ENCODE results near the gene GART. TPM values are rescaled to one million over a fixed set of nuclear protein-coding genes. Genes with fewer than 3 reads are reported as not detected.

Gene GART
- total and polyA plus RNA-seq, 10 of the 15 experiments (the other 5 are each of a cell fraction or from before 2014, with no cell fraction given) = 44.7 to 178 (median 106) TPM

GRCh38 chr21:33588485-33589335, 46.8 kb upstream of the GART start, which contains the start of gene DONSON (continued):
- TF ChIP-seq, protein P1, sequence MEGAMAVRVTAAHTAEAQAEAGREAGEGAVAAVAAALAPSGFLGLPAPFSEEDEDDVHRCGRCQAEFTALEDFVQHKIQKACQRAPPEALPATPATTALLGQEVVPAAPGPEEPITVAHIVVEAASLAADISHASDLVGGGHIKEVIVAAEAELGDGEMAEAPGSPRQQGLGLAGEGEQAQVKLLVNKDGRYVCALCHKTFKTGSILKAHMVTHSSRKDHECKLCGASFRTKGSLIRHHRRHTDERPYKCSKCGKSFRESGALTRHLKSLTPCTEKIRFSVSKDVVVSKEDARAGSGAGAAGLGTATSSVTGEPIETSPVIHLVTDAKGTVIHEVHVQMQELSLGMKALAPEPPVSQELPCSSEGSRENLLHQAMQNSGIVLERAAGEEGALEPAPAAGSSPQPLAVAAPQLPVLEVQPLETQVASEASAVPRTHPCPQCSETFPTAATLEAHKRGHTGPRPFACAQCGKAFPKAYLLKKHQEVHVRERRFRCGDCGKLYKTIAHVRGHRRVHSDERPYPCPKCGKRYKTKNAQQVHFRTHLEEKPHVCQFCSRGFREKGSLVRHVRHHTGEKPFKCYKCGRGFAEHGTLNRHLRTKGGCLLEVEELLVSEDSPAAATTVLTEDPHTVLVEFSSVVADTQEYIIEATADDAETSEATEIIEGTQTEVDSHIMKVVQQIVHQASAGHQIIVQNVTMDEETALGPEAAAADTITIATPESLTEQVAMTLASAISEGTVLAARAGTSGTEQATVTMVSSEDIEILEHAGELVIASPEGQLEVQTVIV (IDR thresholded peaks at IDR 0.05; ENCODE audit: borderline replicate concordance, partially characterized antibody) = no peak
- 0 out of 2 replicates have a peak, but pooled peaks have one; percentile 6 for TF ChIP-seq ZSCAN29 (IDR thresholded peaks at IDR 0.05)
- peak; percentile 72; the same call in 1 of the 2 replicates for TF ChIP-seq IKZF1 (conservative IDR thresholded peaks at IDR 0.05)
- TF ChIP-seq CHD2 (IDR thresholded peaks at IDR 0.05; ENCODE audit: borderline replicate concordance, low read depth, low read length) = no peak
- 0 out of 2 replicates have a peak, but pooled peaks have one; percentile 3 for TF ChIP-seq SMAD5 (IDR thresholded peaks at IDR 0.05; ENCODE audit: low read depth)
- no peak for TF ChIP-seq TCF12 (IDR thresholded peaks at IDR 0.05; ENCODE audit: low read depth, low read length)
- TF ChIP-seq CBX3 (IDR thresholded peaks at IDR 0.05; ENCODE audit: borderline replicate concordance, low read depth) = no peak

All from GM12878 (cell line).